AG20443 (cell line): Measurements from ENCODE around the gene CACNA2D3.

Experiments
- DNase-seq: peaks from one replicate; pipeline ENCODE4 v3.0.0; 2012; ENCODE audit warnings: low spot score, mixed read lengths

Gene CACNA2D3

GRCh38 chr3:54801977-54802376 is 679.6 kb downstream of the CACNA2D3 start:
- DNase-seq, result no peak

GRCh38 chr3:54810401-54810800 is 688.0 kb downstream of the CACNA2D3 start:
- DNase-seq, result no peak

DNA sequence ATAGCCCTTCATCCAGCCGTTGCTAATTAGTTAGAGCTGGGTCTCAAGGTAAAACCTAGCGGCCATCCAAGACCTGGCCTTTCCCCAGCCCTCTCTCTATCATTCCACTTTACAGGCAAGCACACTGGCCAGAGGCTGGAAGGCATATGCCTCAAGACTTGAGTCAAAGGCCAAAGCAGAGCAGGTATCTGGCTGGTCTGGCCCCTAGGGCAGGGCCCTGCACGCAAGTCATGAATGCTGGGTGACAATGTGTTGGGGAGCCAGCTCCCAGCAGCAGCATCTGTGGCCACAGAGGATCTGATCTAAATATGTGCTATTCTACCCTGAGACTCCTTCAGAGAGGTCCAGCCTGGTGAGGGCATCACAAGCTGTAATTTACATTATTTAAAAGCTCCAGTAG is 691.9 kb downstream of the CACNA2D3 start:
- DNase-seq, result no peak

DNA sequence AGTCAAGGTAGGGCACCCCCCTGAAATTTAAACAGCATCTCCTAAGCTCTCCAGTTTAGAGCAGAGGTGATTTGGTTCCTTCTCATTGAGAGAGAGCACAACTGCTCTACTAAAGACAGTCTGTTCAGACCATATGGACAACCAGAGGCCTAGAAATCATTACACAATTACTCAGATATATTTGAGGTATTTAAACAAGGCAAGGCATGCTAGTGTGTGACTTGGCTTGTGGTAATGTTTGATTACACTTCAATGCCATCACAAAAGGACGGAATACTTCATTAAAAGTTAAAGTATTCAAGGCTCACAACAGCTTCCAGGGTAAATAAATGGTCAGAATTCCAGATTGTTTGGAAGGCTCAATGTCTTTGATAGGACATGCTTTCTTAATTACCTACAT is 695.3 kb downstream of the CACNA2D3 start:
- peak; percentile 36 for DNase-seq

GRCh38 chr3:54818486-54818885 is 696.1 kb downstream of the CACNA2D3 start:
- no peak for DNase-seq

GRCh38 chr3:54818942-54819341 is 696.6 kb downstream of the CACNA2D3 start:
- DNase-seq, result no peak

- no peak for DNase-seq
Measured at GRCh38 chr3:54819946-54820345, 697.6 kb downstream of the CACNA2D3 start.

- DNase-seq, result peak; percentile 51
Measured at GRCh38 chr3:54822206-54822605, 699.9 kb downstream of the CACNA2D3 start.

GRCh38 chr3:54826251-54826691 is 703.9 kb downstream of the CACNA2D3 start:
- peak; percentile 56 for DNase-seq

- DNase-seq, result no peak
Measured at GRCh38 chr3:54827056-54827687, 704.8 kb downstream of the CACNA2D3 start.

DNA sequence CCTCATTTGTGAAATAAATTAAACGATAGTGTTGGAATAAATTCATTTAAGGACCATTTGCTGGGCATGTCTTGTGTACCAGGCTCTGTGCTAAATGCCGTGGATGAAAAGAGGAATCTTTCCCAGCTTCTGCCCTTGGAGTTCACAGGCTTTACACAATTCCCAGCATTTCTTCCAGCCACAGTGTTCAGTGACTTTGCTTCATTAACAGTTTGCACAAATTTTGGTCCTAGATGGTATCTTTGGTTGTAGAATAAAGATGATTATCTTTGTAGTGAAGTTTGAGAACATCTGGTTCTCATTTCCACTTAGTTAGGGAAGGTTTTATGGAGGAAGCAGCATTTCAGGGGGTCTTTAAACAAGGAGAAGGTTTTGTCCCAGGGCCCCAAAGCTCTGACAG is 705.4 kb downstream of the CACNA2D3 start:
- DNase-seq, result no peak

- DNase-seq, result no peak
Measured at GRCh38 chr3:54830658-54831057, 708.3 kb downstream of the CACNA2D3 start.

- DNase-seq, result no peak
Measured at GRCh38 chr3:54831112-54831511, 708.8 kb downstream of the CACNA2D3 start.

- DNase-seq, result no peak
Measured at GRCh38 chr3:54832876-54833275, 710.5 kb downstream of the CACNA2D3 start.

DNA sequence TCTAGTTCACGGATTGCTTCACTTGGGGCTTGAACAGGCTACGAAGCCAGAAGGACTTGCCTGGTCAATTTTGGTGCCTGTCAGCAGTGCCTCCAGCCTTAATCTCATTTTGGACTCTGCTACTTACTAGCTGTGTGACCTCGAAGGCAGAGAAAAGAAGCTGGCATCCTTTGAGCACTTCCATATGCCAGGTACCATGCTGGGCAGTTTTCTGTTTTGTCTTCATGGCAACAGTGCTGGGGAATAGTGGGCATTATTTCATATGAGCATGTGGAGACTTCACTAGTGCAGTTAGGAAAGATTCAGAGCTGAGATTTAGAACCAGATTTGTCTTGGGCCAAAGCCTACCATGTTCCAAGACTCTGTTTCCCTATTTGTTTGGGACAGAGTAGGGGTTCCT is 713.3 kb downstream of the CACNA2D3 start:
- no peak for DNase-seq

GRCh38 chr3:54836871-54837270 is 714.5 kb downstream of the CACNA2D3 start:
- DNase-seq, result no peak

DNA sequence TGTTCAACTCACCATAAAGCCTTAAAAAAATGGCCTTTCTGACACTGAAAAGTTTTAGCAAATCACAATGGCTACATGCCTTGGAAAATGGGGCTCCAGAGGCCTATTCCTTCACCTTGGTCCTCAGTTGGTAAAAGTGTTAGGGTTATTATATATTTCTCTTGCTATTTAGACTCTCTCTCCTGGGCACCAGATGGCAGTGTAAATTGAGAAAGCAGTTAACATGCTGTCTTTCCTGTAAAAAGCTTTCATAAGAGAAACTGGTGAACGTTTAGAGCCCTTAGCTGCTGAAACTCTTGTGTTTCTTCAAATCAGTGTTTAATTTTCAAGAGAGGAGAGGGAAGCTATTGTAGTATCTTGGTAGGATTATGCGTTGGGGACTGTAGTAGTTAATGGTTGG is 715.6 kb downstream of the CACNA2D3 start:
- DNase-seq, result no peak

DNA sequence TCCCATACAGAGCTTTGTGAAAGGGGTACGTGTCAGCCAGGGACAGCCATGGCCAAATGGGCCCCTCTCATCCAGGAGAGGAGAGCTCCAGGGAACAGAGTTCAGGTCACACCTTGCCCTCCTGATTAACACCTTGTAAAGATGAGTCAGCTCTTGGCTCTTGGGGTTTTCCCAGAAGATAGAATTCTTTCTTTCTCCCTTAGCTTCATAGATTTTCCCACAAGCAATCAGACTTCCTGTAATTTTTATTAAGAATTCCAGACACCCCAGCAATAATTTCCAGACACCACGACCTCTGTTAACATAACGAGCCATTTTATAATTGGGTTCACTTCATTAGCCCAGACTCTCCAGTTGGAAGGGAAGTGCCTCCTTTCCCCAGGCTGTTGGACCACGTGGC is 719.1 kb downstream of the CACNA2D3 start:
- DNase-seq, result no peak

GRCh38 chr3:54843352-54843751 is 721.0 kb downstream of the CACNA2D3 start:
- DNase-seq, result no peak

DNA sequence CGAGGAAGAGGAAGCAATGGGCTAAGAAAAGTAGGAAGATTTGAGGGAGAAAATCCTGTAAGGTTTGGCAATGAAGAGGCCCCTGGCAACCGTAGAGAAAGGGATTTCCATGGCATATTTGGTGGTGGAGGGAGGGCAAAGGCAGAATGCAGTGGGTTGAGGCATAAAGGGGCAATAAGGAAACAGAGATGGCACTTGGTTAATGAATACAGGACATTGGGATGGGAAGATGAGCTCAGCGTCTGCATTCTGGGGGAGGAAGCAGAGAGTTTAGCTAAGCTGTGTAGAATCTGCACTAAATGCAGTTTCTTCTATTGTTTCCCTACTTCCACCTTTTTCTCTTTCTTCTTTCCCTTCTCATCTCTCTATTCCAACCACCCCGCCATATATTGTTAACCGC is 721.9 kb downstream of the CACNA2D3 start:
- DNase-seq, result no peak

- no peak for DNase-seq
Measured at GRCh38 chr3:54845011-54845410, 722.7 kb downstream of the CACNA2D3 start.

DNA sequence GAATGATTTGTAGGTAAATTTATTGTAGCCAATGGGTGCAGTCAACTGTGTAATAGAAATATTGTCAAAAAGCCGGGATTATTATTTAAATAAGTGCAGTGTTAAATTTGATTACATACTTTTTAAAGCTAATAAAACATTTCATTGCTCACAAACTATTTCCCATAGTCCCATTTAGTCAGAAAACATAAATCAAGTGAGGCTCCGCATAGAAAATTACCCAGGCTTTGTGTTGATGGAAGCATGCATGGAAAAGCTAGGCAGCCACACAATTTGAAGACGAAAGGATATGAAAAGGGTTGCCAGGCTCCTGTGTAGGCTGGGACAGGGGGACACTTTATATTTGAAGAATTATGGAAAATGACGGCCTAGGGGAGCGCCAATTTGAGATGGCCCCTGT is 723.2 kb downstream of the CACNA2D3 start:
- DNase-seq, result no peak

DNA sequence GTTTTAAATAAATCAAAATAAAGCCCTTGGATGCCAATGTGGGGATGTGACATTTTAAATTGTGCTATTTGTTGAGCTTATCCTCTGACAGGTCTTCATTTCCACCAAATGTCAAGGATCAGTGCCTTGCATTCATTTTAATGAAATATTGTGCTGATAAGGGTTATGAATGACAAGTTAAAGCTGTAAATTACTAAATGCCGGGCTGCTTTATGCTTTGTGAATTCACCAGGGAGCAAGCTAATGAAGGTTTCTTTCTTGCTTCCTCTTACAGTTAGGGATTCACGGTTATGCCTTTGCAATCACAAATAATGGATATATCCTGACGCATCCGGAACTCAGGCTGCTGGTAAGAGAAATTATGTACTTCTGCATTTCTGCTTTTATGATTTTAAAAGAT is 723.8 kb downstream of the CACNA2D3 start:
- no peak for DNase-seq

DNA sequence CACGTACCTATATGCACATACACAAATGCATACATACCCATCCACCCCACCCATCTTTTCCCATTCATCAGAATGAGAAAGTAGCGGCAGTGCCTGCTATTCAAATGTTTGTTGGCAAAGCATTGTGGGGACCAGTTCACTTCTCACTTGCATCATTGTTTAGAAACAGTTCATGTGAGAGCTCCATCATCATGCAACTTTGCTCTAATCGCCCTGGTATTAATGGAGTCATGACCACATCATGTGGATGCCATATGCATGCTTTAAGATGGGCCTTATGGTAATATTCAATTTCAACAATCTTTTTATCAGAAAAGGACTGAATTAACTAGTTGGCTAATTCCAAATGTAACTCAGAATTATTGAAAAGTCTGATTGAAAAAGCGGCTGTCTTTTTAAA is 725.0 kb downstream of the CACNA2D3 start:
- DNase-seq, result no peak

- DNase-seq, result no peak
Measured at GRCh38 chr3:54849360-54849759, 727.0 kb downstream of the CACNA2D3 start.
